Fibroblast of lung (primary cell): ENCODE results near the gene PLEKHA5.

Experiments used
- CTCF ChIP-seq, 2 donors: IDR thresholded peaks in 1 of 2; conservative IDR thresholded peaks in 1 of 2; 1 replicate in 1 of 2; 2 replicates in 1 of 2; pipeline ENCODE4 v1.5.1; 2011 to 2012; ENCODE audit warnings: low read length in 2 of 2, control low read depth in 1 of 2, inconsistent platforms in 1 of 2, low read depth in 1 of 2, mild to moderate bottlenecking in 1 of 2
- EZH2 ChIP-seq: IDR thresholded peaks from 2 replicates; pipeline ENCODE4 v1.5.1; 2012; ENCODE audit warnings: low read length, control low read depth, mild to moderate bottlenecking; ENCODE audit errors: missing control alignments

GRCh38 chr12:19238540-19238939 is 109.0 kb downstream of the PLEKHA5 start:
- no peak for TF ChIP-seq EZH2
- TF ChIP-seq CTCF (conservative IDR thresholded peaks at IDR 0.05 in 1 of 2, IDR thresholded peaks at IDR 0.05 in 1 of 2; ENCODE audit: low read depth in 1 of 2, low read length in 2 of 2): no peak
